HCT116 (cell line): ENCODE data around the gene HPRT1. TPM values are rescaled to one million over a fixed set of nuclear protein-coding genes. Genes with fewer than 3 reads are reported as not detected.

ENCODE experiments used
- ATAC-seq: fragments of 200-7000 bp; cut with Tn5 transposase; 2 replicates; pipeline ENCODE4 v1.9.1; 2020; ENCODE audit warnings: mild to moderate bottlenecking, moderate library complexity
- BruUV-seq: library from RNA; stranded (reverse); fragments of 400-500 nt; replicated peaks from 2 replicates; lab custom pipeline; 2021; lab: Mats Ljungman, UMichigan
- CTCF ChIA-PET: fragments of 300-600 bp; sonication (Branson Sonifier 250); formaldehyde crosslinking; loops from one replicate; lab custom pipeline; 2021; ENCODE audit warnings: antibody characterized with exemption; lab: Charles Lee
- POLR2A ChIA-PET: fragments of 300-600, 350-600 bp; sonication (Branson Sonifier 250); formaldehyde crosslinking; loops from one replicate; lab custom pipeline; 2021; ENCODE audit warnings: antibody characterized with exemption; lab: Charles Lee
- RAD21 ChIA-PET, 2 experiments: fragments of 300-600 bp; sonication (Branson Sonifier 250); formaldehyde crosslinking; loops; one replicate each; lab custom pipeline; 2023; ENCODE audit warnings: low total read pairs in 2 of 2; ENCODE audit not compliant: uncharacterized antibody in 2 of 2, unreplicated experiment in 2 of 2, low non-redundant PET in 1 of 2; lab: Charles Lee
- DNase-seq: peaks from one replicate; pipeline ENCODE4 v3.0.0-alpha.2; 2010; ENCODE audit warnings: low read depth, low spot score
- H2AFZ ChIP-seq: fragments of 200-600 bp; shearing (Covaris generic), sonication (generic); 2 replicates; pipeline ENCODE4 v1.6.1; 2017; ENCODE audit warnings: low read depth, mixed run types, mixed read lengths, antibody characterized with exemption, low read length; ENCODE audit not compliant: poor library complexity, severe bottlenecking
- H3K27ac ChIP-seq: 2 replicates; pipeline ENCODE4 v1.5.1; 2012; ENCODE audit warnings: low read depth, low read length
- H3K27me3 ChIP-seq: fragments of 200-600 bp; sonication (generic); 2 replicates; pipeline ENCODE4 v1.6.1; 2016; ENCODE audit warnings: mixed run types, low read length, mixed read lengths; ENCODE audit not compliant: insufficient read depth
- H3K36me3 ChIP-seq, 2 experiments: fragments of 200-500 bp in 1 of 2; fragments of 200-600 bp in 1 of 2; sonication (Bioruptor generic) in 1 of 2; sonication (generic) in 1 of 2; 2 replicates each; pipeline versions ENCODE4 v1.5.1 to v1.6.1; 2014 to 2016; ENCODE audit warnings: low read length in 2 of 2, inconsistent platforms in 1 of 2, mixed read lengths in 1 of 2, mixed run types in 1 of 2; ENCODE audit not compliant: insufficient read depth in 2 of 2, control insufficient read depth in 1 of 2
- H3K4me1 ChIP-seq, 2 experiments: fragments of 200-600 bp in 1 of 2; sonication (generic) in 1 of 2; 2 replicates each; pipeline versions ENCODE4 v1.5.1 to v1.6.1; 2012 to 2017; ENCODE audit warnings: low read length in 2 of 2, inconsistent platforms in 1 of 2, mild to moderate bottlenecking in 1 of 2, mixed read lengths in 1 of 2, mixed run types in 1 of 2, moderate library complexity in 1 of 2; ENCODE audit not compliant: insufficient read depth in 2 of 2, control insufficient read depth in 1 of 2
- H3K4me2 ChIP-seq: fragments of 200-600 bp; sonication (generic); 2 replicates; pipeline ENCODE4 v1.6.1; 2017; ENCODE audit warnings: mixed run types, low read length, mixed read lengths
- H3K4me3 ChIP-seq, 2 experiments: fragments of 200-600 bp in 1 of 2; sonication (generic) in 1 of 2; replicated peaks in 1 of 2; 2 replicates each; pipeline ENCODE4 v1.5.1; 2011 to 2016; ENCODE audit warnings: low read length in 2 of 2, control low read depth in 1 of 2, low read depth in 1 of 2, mild to moderate bottlenecking in 1 of 2, mixed read lengths in 1 of 2, mixed run types in 1 of 2
- H3K79me2 ChIP-seq: fragments of 200-600 bp; sonication (generic); 2 replicates; pipeline ENCODE4 v1.6.1; 2017; ENCODE audit warnings: mild to moderate bottlenecking, mixed run types, low read length, moderate library complexity, mixed read lengths; ENCODE audit not compliant: insufficient read depth
- H3K9ac ChIP-seq: fragments of 200-600 bp; sonication (generic); 2 replicates; pipeline ENCODE4 v1.6.1; 2016; ENCODE audit warnings: low read length, mixed read lengths
- H3K9me2 ChIP-seq: fragments of 200-600 bp; sonication (generic), shearing (Covaris generic); 2 replicates; pipeline ENCODE4 v1.6.1; 2017; ENCODE audit warnings: mixed run types, mild to moderate bottlenecking, moderate library complexity; ENCODE audit not compliant: insufficient read depth
- H3K9me3 ChIP-seq, 2 experiments: fragments of 200-500 bp in 1 of 2; fragments of 200-600 bp in 1 of 2; sonication (Bioruptor generic) in 1 of 2; sonication (generic) in 1 of 2; 2 replicates each; pipeline ENCODE4 v1.6.1; 2014 to 2017; ENCODE audit warnings: low read length in 2 of 2, mixed read lengths in 2 of 2, inconsistent platforms in 1 of 2, low read depth in 1 of 2, mild to moderate bottlenecking in 1 of 2, mixed run types in 1 of 2, moderate library complexity in 1 of 2; ENCODE audit not compliant: control insufficient read depth in 1 of 2, insufficient read depth in 1 of 2
- H4K20me1 ChIP-seq: fragments of 200-600 bp; sonication (generic), shearing (Covaris generic); 2 replicates; pipeline ENCODE4 v1.6.1; 2017; ENCODE audit warnings: mixed run types, mild to moderate bottlenecking, moderate library complexity; ENCODE audit not compliant: insufficient read depth
- CBX3 ChIP-seq: IDR thresholded peaks from 2 replicates; pipeline ENCODE4 v1.6.1; 2012; ENCODE audit warnings: low read depth
- EGR1 ChIP-seq: IDR thresholded peaks from 2 replicates; pipeline ENCODE4 v1.6.1; 2012; ENCODE audit warnings: low read depth
- ELF1 ChIP-seq: IDR thresholded peaks from 2 replicates; pipeline ENCODE4 v1.6.1; 2012; ENCODE audit warnings: low read depth, borderline replicate concordance
- EZH2 ChIP-seq: fragments of 200-600 bp; sonication (generic); IDR thresholded peaks from 2 replicates; pipeline ENCODE4 v1.6.1; 2017; ENCODE audit warnings: antibody characterized with exemption, mixed run types
- EZH2phosphoT487 ChIP-seq: fragments of 200-600 bp; IDR thresholded peaks from 2 replicates; pipeline ENCODE4 v1.6.1; 2018; ENCODE audit warnings: antibody characterized with exemption, borderline replicate concordance
- FOSL1 ChIP-seq: IDR thresholded peaks from 2 replicates; pipeline ENCODE4 v1.6.1; 2012; ENCODE audit warnings: low read depth
- MAX ChIP-seq: IDR thresholded peaks from 2 replicates; pipeline ENCODE4 v1.6.1; 2012
- POLR2A ChIP-seq: IDR thresholded peaks from 2 replicates; pipeline ENCODE4 v1.7.0; 2011; ENCODE audit warnings: borderline replicate concordance; ENCODE audit not compliant: insufficient read depth, insufficient read length; ENCODE audit errors: extremely low read depth
- POLR2AphosphoS5 ChIP-seq: IDR thresholded peaks from 2 replicates; pipeline ENCODE4 v1.6.1; 2011; ENCODE audit warnings: mild to moderate bottlenecking, low read depth, low read length, moderate library complexity
- RAD21 ChIP-seq: IDR thresholded peaks from 2 replicates; pipeline ENCODE4 v1.6.1; 2012; ENCODE audit warnings: low read depth, mild to moderate bottlenecking
- REST ChIP-seq: IDR thresholded peaks from 2 replicates; pipeline ENCODE4 v1.6.1; 2012; ENCODE audit warnings: low read depth
- SIN3A ChIP-seq: IDR thresholded peaks from 2 replicates; pipeline ENCODE4 v1.6.1; 2012; ENCODE audit warnings: low read depth
- SP1 ChIP-seq: IDR thresholded peaks from 2 replicates; pipeline ENCODE4 v1.6.1; 2012; ENCODE audit warnings: low read depth
- YY1 ChIP-seq: IDR thresholded peaks from 2 replicates; pipeline ENCODE4 v1.6.1; 2011; ENCODE audit warnings: low read length, low read depth, moderate library complexity, mild to moderate bottlenecking; ENCODE audit not compliant: insufficient replicate concordance; ENCODE audit errors: extremely low read depth
- intact Hi-C: fragments of 100-400 bp; cut with micrococcal nuclease; formaldehyde crosslinking; loops from 2 replicates; pipeline ENCODE4 v1.10.0; 2022
- total RNA-seq: library from RNA; stranded (reverse); gene quantifications from one replicate; pipeline ENCODE4 v1.2.1, GENCODE V29; 2021; ENCODE audit not compliant: unreplicated experiment

The HPRT1 gene
- total RNA-seq, 1 experiment from 2014 or later: 57.8 TPM

GRCh38 chrX:134501941-134502340, 42.0 kb downstream of the HPRT1 start:
- TF ChIP-seq FOSL1 (no peak), ELF1 (no peak), REST (no peak), POLR2A (no peak), EZH2 (no peak), CBX3 (no peak), POLR2AphosphoS5 (no peak), EZH2phosphoT487 (no peak), EGR1 (no peak), SP1 (no peak), SIN3A (no peak), RAD21 (no peak), MAX (no peak), YY1 (no peak)
- TF ChIP-seq, all 23 proteins: peak for 0
- H3K27me3 ChIP-seq: no peaks in the 10 kb centered on the region
- no peak overlapping the region for H3K4me3 ChIP-seq
- H3K79me2 ChIP-seq: no peaks in the 10 kb centered on the region
- RAD21 ChIA-PET: no interaction called here
- no peak overlapping the region for H2AFZ ChIP-seq
- no TSS peak for BruUV-seq
- peaks cover 0 to 11% of the 10 kb centered on the region in 2 experiments; a peak in 2 of 4 replicates for H3K36me3 ChIP-seq
- H3K4me2 ChIP-seq: no peak overlapping the region
- POLR2A ChIA-PET: no interaction called here
- CTCF ChIA-PET: no interaction called here
- ATAC-seq (no peak), DNase-seq (no peak)
- H3K4me1 ChIP-seq: no peaks in the 10 kb centered on the region
- H3K9me2 ChIP-seq: no peaks in the 10 kb centered on the region
- no peak overlapping the region for H3K27ac ChIP-seq
- H3K9me3 ChIP-seq: no peaks in the 10 kb centered on the region
- no peaks in the 10 kb centered on the region for H4K20me1 ChIP-seq
- H3K9ac ChIP-seq: no peak overlapping the region
- intact Hi-C loops: no loop called here
